Neural crest cell (in vitro differentiated cells): ENCODE measurements around the gene IGSF9B. TPM values are rescaled to one million over a fixed set of nuclear protein-coding genes. Genes with fewer than 3 reads are reported as not detected.
A peak's percentile ranks its signal among the peaks of the same experiment; 100 is the strongest.

Experiments
- DNase-seq: peaks from one replicate; pipeline ENCODE4 v3.0.0; 2021; ENCODE audit warnings: low read depth, mixed read lengths, low spot score
- H3K27ac Mint-ChIP-seq: one replicate; pipeline ENCODE4 v1.8.0; 2021; ENCODE audit warnings: mild to moderate bottlenecking, mixed read lengths; ENCODE audit not compliant: unreplicated experiment
- H3K27me3 Mint-ChIP-seq: 2 replicates; pipeline ENCODE4 v1.8.0; 2021; ENCODE audit warnings: low read depth, mild to moderate bottlenecking, mixed read lengths
- H3K36me3 Mint-ChIP-seq: 2 replicates; pipeline ENCODE4 v1.8.0; 2021; ENCODE audit warnings: low read depth, mild to moderate bottlenecking, mixed read lengths
- H3K4me1 Mint-ChIP-seq: 2 replicates; pipeline ENCODE4 v1.8.0; 2021; ENCODE audit warnings: mixed read lengths
- H3K4me3 Mint-ChIP-seq: one replicate; pipeline ENCODE4 v1.8.0; 2021; ENCODE audit warnings: mild to moderate bottlenecking, mixed read lengths
- H3K9me3 Mint-ChIP-seq: 2 replicates; pipeline ENCODE4 v1.8.0; 2021; ENCODE audit warnings: mixed read lengths
- total RNA-seq: library from RNA; stranded (reverse); gene quantifications from 2 replicates; pipeline ENCODE4 v1.2.1, GENCODE V29; 2021
- TF ChIP-seq, protein P1 (sequence below): fragments of 200-600 bp; sonication (generic); conservative IDR thresholded peaks from 2 replicates; pipeline ENCODE4 v1.5.0; 2021; ENCODE audit warnings: antibody characterized with exemption, mild to moderate bottlenecking

The IGSF9B gene
- total RNA-seq, 1 donor from 2014 or later = 12.9 TPM

DNA sequence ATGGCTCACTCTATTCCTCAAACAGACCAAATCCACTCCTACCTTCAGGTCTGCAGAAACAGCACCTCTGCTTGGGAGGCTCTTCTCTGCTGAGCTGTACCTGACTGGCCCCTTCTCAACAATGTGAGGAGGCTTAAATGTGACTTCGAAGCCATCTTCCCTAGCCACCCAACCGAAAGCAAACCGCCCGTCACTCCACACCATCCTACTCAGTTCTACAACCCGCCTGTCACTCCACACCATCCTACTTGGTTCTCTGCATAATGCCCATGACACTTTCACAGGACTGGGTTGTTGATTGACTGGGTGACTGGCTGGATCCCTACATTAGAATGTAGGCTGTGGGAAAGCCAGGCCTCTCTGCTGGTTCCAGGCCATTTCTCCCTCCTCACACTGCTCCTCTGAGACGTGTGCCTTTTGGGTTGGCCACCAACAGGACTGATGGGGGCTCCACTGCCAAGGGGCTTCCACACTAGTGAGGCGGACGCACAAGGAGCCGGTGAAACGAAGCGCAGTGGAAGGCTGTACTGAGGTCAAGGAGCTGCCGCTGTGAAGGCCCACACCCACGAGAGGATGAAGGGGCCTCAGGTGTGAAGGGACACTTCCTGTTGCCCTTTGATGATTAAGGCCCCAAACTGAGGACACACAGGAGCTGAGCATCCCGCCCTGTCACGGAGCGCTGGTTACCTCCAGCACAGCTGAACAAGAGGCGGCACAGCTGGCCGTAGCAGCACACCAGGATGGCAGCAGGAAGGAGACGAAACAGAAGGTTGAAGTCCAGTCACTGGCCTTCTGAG lies 64.0 kb downstream of the IGSF9B start:
- H3K36me3 Mint-ChIP-seq = no peaks in the 10 kb centered on the region
- TF ChIP-seq, protein P1, sequence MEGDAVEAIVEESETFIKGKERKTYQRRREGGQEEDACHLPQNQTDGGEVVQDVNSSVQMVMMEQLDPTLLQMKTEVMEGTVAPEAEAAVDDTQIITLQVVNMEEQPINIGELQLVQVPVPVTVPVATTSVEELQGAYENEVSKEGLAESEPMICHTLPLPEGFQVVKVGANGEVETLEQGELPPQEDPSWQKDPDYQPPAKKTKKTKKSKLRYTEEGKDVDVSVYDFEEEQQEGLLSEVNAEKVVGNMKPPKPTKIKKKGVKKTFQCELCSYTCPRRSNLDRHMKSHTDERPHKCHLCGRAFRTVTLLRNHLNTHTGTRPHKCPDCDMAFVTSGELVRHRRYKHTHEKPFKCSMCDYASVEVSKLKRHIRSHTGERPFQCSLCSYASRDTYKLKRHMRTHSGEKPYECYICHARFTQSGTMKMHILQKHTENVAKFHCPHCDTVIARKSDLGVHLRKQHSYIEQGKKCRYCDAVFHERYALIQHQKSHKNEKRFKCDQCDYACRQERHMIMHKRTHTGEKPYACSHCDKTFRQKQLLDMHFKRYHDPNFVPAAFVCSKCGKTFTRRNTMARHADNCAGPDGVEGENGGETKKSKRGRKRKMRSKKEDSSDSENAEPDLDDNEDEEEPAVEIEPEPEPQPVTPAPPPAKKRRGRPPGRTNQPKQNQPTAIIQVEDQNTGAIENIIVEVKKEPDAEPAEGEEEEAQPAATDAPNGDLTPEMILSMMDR = no peak
- DNase-seq = no peak
- peaks cover 20% of the 10 kb centered on the region for H3K27me3 Mint-ChIP-seq
- peaks cover 33% of the 10 kb centered on the region for H3K4me1 Mint-ChIP-seq
- no peak overlapping the region for H3K4me3 Mint-ChIP-seq
- peak overlapping the region; percentile 67 for H3K27ac Mint-ChIP-seq
- no peaks in the 10 kb centered on the region for H3K9me3 Mint-ChIP-seq

DNA sequence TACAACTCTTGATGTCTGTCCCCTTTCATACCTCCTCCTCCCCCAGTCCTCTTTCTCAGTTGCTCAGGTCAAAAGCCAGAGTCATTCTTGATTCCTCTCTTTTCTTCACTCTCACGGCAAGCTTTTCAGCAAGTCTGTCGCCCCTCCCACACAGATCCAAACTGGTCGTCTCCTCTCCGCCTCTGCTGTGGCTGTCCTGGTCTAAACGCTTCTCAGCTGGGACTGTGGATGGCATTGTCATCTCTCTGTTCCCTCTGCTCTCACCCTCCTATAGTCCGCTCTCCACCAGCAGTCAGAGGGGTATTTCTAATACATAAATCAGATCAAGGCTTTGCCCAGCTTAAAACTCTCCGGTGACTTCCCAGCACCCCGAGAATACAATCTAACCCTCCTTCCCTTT lies 64.6 kb downstream of the IGSF9B start:
- H3K4me3 Mint-ChIP-seq = no peak overlapping the region
- DNase-seq = no peak
- H3K36me3 Mint-ChIP-seq = no peaks in the 10 kb centered on the region
- H3K4me1 Mint-ChIP-seq = peaks cover 33% of the 10 kb centered on the region
- H3K27ac Mint-ChIP-seq = peak overlapping the region; percentile 35
- H3K27me3 Mint-ChIP-seq = peaks cover 20% of the 10 kb centered on the region
- peaks cover under 1% of the 10 kb centered on the region for H3K9me3 Mint-ChIP-seq
- TF ChIP-seq, protein P1 = no peak

- Mint-ChIP-seq H3K4me3 (no peak overlapping the region), H3K4me1 (peaks cover 16% of the 10 kb centered on the region), H3K36me3 (peaks cover 2% of the 10 kb centered on the region), H3K27me3 (peaks cover 11% of the 10 kb centered on the region), H3K27ac (no peak overlapping the region), H3K9me3 (peaks cover 3% of the 10 kb centered on the region)
- TF ChIP-seq, protein P1 = no peak
- DNase-seq = no peak
These were observed 66.9 kb downstream of the IGSF9B start for GRCh38 chr11:133889893-133890292.

GRCh38 chr11:133889188-133889587 lies 67.6 kb downstream of the IGSF9B start:
- H3K9me3 Mint-ChIP-seq = peaks cover 3% of the 10 kb centered on the region
- no peak overlapping the region for H3K27ac Mint-ChIP-seq
- H3K4me3 Mint-ChIP-seq = no peak overlapping the region
- TF ChIP-seq, protein P1 = no peak
- H3K36me3 Mint-ChIP-seq = peaks cover 2% of the 10 kb centered on the region
- H3K4me1 Mint-ChIP-seq = peaks cover 10% of the 10 kb centered on the region
- H3K27me3 Mint-ChIP-seq = peaks cover 14% of the 10 kb centered on the region
- no peak for DNase-seq

DNA sequence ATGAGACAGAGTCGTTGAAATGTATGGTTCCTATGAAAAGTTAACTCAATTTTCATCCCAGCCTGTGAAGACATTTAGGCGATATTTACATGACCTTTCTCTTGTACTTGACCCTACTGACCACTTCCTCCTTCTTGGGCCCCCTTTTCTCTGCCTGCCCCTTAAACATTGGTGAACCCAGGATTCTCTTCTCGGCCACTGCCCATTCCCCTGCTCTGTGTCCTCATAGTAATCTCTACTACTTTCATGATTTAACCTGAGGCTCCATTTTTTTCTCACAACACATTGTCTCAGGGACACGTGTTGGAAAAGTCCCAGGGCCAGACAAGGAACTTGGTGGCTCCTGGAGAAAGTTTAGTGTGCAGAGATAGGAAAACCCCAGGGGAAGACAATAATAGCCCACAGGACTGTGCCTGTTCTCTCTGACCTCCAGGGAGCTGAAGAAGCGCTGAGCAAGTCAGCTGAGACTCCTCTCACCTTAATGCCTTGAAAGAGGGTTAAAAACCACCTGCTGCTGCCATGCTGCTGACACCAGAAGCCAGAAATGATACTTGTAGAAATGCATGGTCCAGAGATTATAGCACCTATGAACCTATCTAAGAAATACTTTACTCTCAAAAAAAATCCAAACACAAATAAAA lies 69.0 kb downstream of the IGSF9B start:
- DNase-seq = no peak
- Mint-ChIP-seq H3K4me1 (peaks cover 10% of the 10 kb centered on the region), H3K36me3 (peaks cover 2% of the 10 kb centered on the region), H3K4me3 (no peak overlapping the region), H3K9me3 (peaks cover 3% of the 10 kb centered on the region), H3K27me3 (peaks cover 21% of the 10 kb centered on the region), H3K27ac (no peak overlapping the region)
- TF ChIP-seq, protein P1 = no peak
